Measurements from ENCODE around the gene ZBTB20.

DNA sequence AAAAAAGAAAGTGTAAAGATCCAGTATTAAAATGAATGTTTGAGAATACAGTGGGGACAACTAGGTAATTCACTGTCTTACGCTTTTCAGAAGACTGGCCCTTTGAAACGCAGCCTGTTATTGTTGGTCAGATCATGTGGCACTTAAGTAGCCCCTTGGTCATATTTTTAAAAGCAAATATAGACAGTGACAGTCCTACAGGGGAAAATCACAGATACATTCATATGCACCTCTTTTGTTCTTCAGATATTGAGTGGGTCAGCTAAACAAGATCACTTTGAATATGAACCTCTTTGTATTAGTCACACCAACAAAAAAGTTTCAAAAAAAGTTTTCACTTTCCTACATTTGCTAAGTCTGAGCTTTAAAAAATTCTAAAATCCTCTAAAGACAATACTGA, 817.3 kb downstream of the ZBTB20 start:
- TF ChIP-seq EP300 (IDR thresholded peaks at IDR 0.05): no peak
- no peak for TF ChIP-seq POLR2A (IDR thresholded peaks at IDR 0.05)
- TF ChIP-seq, protein P1, sequence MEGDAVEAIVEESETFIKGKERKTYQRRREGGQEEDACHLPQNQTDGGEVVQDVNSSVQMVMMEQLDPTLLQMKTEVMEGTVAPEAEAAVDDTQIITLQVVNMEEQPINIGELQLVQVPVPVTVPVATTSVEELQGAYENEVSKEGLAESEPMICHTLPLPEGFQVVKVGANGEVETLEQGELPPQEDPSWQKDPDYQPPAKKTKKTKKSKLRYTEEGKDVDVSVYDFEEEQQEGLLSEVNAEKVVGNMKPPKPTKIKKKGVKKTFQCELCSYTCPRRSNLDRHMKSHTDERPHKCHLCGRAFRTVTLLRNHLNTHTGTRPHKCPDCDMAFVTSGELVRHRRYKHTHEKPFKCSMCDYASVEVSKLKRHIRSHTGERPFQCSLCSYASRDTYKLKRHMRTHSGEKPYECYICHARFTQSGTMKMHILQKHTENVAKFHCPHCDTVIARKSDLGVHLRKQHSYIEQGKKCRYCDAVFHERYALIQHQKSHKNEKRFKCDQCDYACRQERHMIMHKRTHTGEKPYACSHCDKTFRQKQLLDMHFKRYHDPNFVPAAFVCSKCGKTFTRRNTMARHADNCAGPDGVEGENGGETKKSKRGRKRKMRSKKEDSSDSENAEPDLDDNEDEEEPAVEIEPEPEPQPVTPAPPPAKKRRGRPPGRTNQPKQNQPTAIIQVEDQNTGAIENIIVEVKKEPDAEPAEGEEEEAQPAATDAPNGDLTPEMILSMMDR (IDR thresholded peaks at IDR 0.05): no peak
- no peak for TF ChIP-seq POLR2AphosphoS5 (IDR thresholded peaks at IDR 0.05)

Measured in stomach (tissue), 4 donors.